ENCODE data around the gene LSM10.

The LSM10 gene

DNA sequence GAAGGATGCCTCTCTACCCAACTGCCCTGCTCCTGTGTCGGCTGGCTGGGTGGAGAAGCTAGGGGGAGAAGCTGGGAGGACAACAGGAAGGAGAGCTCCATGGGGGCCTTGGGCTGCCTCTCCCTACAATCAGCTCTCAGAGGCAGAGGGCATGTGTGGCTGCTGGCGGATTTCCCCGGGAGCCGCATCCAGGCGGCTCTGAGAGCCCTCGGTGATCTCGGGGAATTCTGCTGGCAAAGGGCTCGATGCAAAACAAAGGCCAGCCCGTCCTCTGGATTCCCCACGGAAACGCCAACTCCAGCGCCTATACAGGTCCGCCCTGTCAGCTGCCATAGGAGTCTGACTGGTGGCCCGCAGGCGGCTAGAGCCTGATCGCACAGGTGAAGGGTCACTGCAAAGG is 47.9 kb downstream of the LSM10 start:
- DNase-seq = no peak

- DNase-seq = no peak
These were observed 48.5 kb downstream of the LSM10 start for GRCh38 chr1:36349241-36349671.

DNA sequence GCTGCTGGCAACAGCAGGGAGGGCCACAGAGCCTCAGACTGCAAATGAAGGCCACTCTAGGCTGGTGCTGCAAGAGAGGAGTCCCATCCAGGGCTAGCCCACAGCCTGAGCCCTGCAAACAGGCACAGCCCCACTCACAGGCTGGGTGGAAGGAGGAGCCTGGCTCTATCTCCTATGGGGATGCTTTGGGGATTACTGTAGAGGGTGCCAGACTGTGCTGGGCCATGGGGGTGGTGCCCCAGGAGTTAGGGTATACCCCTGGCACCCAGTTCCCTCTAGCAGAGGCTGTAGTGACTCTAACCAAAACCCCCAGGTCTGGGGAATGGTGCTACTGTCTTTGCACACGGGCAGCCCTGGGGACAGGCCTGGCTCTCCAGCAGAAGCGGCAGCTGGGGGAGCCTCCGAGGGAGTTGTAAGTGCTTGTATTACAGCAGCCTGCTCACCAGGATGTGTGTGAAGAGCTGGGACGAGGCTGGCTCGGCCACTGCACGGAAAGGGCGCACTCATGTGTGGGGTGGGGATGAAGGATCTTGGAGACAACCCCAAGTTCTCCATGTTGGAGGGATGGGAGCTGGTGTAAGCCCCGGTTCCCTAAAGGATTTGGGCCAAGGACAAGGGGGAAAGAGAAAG is 50.9 kb downstream of the LSM10 start:
- DNase-seq = no peak

DNA sequence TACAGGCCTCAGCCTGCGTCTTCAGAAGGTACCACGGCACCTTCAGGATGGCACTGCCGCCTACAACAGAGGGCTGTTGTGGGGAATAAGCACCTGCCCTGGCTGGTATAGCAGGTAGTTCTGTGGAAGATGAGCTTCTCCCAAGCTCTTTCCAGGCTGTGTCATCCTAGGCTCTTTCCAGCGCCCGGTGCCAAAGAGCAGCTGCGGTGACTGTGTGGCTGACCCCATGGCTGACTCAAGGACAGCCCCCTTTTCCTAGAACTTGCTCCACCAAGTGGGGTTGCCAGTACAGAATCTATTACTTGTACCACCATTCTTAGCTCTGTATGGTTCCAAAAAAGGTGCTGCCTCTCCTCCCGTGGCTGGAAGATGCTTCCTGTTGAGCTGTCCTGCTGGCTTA is 52.4 kb downstream of the LSM10 start:
- no peak for DNase-seq

GRCh38 chr1:36344395-36344680 is 53.4 kb downstream of the LSM10 start:
- no peak for DNase-seq

DNA sequence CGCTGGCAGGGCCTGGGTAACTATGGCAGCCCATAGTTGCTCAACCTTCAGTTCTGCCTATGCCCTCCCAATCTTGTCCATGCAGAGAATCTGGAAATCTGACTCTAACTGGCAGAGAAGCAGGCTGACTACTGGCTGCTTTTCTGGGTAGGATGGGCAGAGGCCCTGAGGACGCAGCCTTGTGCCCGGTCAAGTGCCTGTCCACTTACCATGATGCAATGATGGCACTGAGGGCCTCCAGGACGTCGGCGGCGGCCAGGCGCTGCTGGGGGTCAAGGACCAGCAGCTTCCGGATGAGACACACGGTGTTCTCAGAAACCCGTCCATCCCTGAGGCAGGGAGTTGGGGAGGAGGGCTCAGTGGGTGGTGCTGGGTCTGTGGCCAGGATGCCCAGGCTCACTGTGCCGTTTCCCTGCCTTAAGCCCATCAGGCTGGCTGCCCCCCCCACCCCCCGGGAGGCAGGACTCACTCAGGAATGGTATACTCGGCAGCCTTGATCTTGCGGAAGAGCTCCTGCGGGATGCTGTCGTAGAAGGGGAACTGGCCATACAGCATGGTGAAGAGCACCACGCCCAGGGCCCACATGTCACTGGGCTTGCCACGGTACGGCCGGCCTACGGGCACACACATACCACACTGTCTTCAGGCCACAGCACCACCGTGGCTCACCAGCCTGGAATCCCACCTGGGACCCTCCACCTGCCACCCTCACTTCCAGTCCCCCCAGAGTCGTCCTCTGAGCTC is 53.9 kb downstream of the LSM10 start:
- no peak for DNase-seq
